HG03175 (cell line): ENCODE data around the gene PPP3CA.
"Not testable (repeated sequence)": the region's sequence is repeated elsewhere in the genome, so short reads cannot be mapped to it uniquely, and the experiment has no call there.

Experiments used
- ATAC-seq: cut with Tn5 transposase; IDR thresholded peaks from one replicate; pipeline ENCODE4 v1.9.1; 2021; ENCODE audit warnings: mild to moderate bottlenecking, moderate library complexity; ENCODE audit not compliant: unreplicated experiment

PPP3CA gene

DNA sequence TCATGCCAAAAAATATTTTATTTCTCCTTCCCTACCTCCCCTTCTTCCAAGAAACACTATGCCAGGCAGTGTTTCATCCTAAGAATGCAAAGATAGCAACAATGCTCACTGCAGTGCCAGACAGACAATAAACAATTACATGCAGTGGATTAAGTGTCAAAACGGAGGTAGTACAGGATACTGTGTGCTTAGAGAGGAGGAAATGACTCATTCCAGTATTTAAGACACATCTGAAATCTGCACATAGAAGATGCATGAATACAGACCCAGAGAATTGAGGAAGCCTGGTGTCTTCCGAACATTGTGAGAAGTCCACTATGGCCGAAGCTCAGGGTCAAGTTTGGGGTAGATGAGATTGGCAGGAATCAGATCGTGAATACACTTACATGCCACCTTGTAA lies 326.4 kb downstream of the PPP3CA start:
- peak; percentile 56 for ATAC-seq

DNA sequence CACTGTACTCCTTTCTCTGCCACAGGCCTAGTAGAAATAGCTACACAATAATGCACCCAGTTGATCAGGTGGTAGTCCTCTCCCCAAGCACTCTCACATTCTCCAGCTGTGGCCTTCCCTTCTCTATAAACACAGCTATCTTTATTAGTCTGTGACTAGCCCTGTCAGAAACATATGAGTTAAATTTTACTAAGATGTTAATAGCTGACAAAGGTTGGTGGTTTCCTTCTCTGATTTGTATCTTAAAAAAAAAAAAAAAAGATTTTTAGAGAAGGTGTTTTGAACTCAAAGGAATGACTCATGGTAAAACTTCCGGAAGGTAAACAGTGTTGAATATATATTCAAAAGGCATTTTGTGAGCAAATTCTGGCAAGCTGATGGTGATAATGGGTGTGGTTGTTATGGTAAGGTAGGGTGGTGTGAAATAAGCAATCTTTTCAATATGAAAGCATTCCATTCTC lies 327.4 kb downstream of the PPP3CA start:
- ATAC-seq = peak; percentile 53

- no peak for ATAC-seq
Measured at GRCh38 chr4:101019313-101019712, 328.0 kb downstream of the PPP3CA start.

DNA sequence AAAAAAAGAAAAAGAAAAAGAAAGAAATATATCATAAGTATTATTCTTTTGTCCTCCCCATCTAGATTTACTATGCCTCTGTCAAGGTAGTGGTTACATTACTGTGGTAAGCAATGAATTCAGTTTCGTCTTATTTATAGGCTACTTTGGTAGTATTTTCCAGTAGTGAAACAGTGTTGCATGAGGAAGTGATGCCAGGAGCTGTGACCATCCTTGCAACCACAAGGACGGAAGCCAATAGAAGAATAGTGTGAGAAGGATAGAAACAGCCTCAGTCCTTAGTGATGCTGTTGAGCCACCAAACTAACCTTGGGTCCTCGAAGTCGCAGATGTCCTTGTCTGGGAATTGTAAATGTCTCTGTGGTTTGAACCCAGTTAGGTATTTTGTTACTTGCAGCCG lies 328.5 kb downstream of the PPP3CA start:
- ATAC-seq = peak; percentile 61

- ATAC-seq = peak; percentile 37
Measured at GRCh38 chr4:101014417-101014816, 332.9 kb downstream of the PPP3CA start.

DNA sequence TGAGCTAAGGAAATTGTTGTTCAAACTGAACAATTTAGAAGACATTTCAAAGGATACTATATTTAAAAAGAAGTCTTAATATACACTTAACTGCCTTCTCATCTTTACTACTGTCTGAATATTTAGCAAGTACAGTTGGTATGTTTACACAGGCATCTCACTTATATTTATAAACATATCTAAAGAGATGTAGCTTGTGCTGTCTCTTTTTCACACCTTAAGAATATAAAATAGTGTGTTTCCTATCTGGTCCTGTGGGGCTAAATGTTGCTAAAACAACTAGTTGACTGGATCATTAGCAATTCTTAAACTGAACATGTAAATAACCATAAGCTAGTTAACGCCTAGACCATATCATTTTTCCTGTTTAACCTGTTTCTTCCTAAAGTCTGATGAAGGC lies 336.3 kb downstream of the PPP3CA start:
- no peak for ATAC-seq

GRCh38 chr4:101009471-101009870 lies 337.9 kb downstream of the PPP3CA start:
- ATAC-seq = peak; percentile 60

- no peak for ATAC-seq
Measured at GRCh38 chr4:101008503-101008902, 338.8 kb downstream of the PPP3CA start.

GRCh38 chr4:101005659-101006058 lies 341.7 kb downstream of the PPP3CA start:
- no peak for ATAC-seq

DNA sequence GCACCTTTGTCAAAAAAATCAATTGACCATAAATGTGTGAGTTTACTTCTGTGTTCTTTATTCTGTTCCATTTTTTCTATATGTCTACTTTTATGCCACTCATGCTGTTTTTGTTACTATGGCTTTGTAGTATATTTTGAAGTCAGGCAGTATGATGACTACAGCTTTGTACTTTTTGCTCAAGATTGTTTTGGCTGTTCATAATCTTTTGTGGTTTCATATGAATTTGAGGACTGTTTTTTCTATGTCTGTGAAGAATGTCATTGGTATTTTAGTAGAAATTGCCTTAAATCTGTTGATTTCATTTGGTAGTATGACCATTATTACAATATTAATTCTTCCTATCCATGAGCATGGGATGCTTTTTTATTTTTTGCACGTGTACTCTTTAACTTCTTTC lies 346.8 kb downstream of the PPP3CA start:
- no peak for ATAC-seq

DNA sequence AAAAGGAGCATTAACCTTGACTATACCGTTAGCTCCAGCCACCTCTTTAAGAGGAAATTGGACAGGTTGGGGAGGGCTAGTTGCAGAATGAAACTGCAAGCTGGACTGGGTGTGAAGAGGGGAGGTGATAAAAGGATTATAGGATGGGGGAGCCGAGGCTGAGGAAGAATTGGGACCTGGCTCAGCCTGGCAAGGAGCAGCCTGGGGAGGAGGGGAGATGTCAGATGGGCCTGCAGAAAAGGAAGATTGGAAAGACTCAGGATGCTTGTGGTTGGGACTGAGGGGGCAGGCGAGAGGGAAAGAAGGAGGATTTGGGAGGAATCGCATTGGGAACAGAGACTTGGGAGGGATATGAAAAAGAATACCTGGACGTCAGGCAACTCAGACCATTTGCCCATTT lies 351.7 kb downstream of the PPP3CA start:
- no peak for ATAC-seq

- ATAC-seq = not testable (repeated sequence)
Measured at GRCh38 chr4:100995002-100995401, 352.3 kb downstream of the PPP3CA start.

DNA sequence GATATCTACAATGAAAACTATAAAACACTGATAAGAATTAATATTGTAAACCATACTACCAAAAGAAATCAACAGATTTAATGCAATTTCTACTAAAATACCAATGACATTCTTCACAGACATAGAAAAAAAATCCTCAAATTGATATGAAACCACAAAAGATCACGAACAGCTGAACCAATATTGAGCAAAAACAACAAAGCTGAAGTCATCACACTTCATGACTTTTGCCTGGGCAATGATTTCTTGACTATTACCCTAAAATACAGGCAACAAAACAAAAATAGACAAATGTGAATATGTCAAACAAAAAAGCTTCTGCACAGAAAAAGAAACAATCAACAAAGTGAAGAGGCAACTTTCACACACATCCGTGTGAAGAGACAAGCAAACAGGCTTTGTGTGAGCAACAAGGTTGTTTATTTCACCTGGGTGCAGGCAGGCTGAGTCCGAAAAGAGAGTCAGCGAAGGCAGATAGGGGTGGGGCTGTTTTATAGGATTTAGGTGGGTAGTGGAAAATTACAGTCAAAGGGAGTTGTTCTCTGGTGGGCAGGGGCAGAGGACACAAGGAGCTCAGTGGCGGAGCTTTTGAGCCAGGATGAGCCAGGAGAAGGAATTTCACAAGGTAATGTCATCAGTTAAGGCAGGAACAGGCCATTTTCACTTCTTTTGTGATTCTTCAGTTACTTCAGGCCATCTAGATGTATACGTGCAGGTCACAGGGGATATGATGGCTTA lies 355.8 kb downstream of the PPP3CA start:
- not testable (repeated sequence) for ATAC-seq

DNA sequence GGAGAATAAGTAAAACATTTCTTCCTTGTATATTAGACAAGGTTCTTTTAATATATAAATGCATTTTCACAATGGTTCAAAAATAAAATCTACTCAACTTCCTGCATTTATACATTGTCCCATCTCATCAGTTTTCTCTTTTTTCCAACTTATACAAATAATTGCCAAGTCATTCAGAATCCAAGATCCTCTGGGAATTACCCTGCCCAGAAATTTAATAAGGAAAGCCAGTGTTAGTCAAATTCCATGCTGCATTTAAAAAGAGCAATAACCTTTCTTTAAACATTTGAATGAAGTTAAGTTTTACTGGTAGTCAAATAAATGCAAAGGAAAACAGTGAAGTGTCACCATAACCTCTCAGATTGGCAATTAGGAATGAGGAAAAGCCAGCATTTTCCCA lies 357.9 kb downstream of the PPP3CA start:
- ATAC-seq = no peak

DNA sequence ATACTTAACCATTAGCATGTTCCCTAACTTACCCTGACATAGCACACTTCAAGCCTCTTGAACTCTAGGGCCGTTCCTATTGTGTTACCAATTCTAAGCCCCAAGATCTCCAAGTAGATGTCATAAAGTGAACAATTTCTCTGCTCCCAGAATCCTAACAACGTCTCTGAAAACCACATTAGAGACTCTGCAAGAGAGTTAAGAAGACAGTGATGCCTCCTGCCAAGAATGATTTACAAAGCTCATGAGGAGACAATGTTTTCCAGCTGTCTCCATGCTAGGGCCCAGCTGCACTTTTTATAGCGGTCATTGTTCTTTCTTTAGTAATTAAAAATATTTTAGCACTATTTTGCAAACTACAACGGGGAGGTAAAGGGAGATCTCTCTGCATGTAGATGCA lies 358.4 kb downstream of the PPP3CA start:
- ATAC-seq = no peak

DNA sequence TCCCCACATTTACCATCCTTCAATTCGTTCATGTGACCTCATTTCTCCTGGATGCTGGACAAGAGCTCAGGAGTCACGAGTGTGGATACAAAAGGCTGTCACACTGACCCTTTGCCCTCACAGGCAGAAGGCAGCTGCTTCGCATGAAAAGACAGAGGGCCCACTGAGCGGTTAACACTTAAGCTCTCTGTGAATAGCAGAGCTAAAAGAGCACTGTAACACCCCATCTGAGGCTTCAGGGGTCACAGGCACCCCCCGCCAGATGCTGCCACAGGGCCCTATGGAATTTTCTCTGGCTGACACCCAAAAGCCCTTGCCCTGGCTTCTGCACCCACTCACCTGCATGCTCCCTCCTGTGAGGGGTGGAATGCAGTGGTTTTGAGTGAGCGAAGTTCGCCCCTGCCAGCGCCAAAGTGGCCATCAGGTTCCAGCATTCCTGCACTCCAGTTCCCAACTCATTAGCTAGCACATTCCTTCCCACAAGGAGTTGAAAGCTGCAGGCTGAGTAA lies 360.9 kb downstream of the PPP3CA start:
- ATAC-seq = no peak

- no peak for ATAC-seq
Measured at GRCh38 chr4:100985576-100985975, 361.8 kb downstream of the PPP3CA start.

- ATAC-seq = no peak
Measured at GRCh38 chr4:100984901-100985300, 362.4 kb downstream of the PPP3CA start.

DNA sequence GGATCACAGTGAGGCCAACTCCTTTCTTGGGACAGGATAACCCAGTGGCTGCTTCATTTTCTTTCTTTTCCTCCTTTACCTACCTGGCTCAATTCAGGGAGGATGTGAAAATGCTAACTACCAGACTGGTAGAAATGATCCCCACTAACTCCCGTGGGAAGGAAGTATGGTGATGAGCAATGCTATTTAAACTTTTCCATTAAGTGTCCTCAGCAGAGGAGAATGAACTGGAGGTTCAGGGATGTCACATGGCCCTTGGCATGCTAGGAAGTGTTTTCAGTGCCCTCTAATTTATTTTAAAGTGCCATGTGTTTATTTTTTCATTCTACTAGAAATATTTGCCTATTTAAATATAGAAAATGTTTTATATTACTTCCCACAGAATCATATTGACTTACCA lies 363.9 kb downstream of the PPP3CA start:
- no peak for ATAC-seq

DNA sequence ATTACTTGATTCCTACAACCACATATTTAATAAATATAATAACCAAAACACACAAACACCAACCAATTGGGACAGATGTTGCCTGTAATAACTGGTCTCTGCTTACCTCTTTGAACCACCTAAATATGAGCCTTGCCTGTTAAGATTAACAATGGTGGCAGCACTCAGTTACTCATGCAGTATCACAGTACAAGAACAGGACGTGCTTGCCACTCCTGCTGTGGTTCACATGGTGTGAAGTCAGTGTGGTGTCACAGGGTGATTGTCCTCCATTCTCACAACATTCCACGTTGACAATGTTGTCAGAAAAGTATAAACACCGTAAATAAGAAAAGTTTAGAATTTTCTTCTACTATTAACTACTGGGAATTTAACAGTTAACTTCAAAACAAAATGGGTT lies 365.0 kb downstream of the PPP3CA start:
- ATAC-seq = no peak

GRCh38 chr4:100981447-100982204 lies 365.7 kb downstream of the PPP3CA start:
- ATAC-seq = no peak

GRCh38 chr4:100979736-100980135 lies 367.6 kb downstream of the PPP3CA start:
- ATAC-seq = no peak
